HEK293 (cell line): ENCODE data around the gene PAX2.

Experiments
- GFI1B ChIP-seq: fragments of 450-650 bp; formaldehyde crosslinking; IDR thresholded peaks from 2 replicates; pipeline ENCODE4 v1.5.1; 2016; ENCODE audit warnings: missing biosample characterization, missing genetic modification characterization
- KLF10 ChIP-seq: fragments of 450-650 bp; IDR thresholded peaks from 2 replicates; pipeline ENCODE4 v1.5.1; 2018; ENCODE audit warnings: missing biosample characterization, mild to moderate bottlenecking, missing genetic modification characterization
- OSR2 ChIP-seq: fragments of 450-650 bp; formaldehyde crosslinking; IDR thresholded peaks from 2 replicates; pipeline ENCODE4 v1.5.1; 2016; ENCODE audit warnings: missing biosample characterization, missing genetic modification characterization
- REPIN1 ChIP-seq: fragments of 450-650 bp; formaldehyde crosslinking; IDR thresholded peaks from 2 replicates; pipeline ENCODE4 v1.5.1; 2017; ENCODE audit warnings: missing biosample characterization, missing genetic modification characterization, low read depth
- YY1 ChIP-seq: fragments of 450-650 bp; formaldehyde crosslinking; IDR thresholded peaks from 2 replicates; pipeline ENCODE4 v1.5.1; 2018; ENCODE audit warnings: missing biosample characterization, missing genetic modification characterization
- ZBTB21 ChIP-seq: fragments of 450-650 bp; formaldehyde crosslinking; IDR thresholded peaks from 2 replicates; pipeline ENCODE4 v1.5.1; 2017; ENCODE audit warnings: missing biosample characterization, missing genetic modification characterization
- ZBTB48 ChIP-seq: fragments of 450-650 bp; formaldehyde crosslinking; IDR thresholded peaks from 2 replicates; pipeline ENCODE4 v1.5.1; 2016; ENCODE audit warnings: missing biosample characterization, missing genetic modification characterization
- ZFP37 ChIP-seq: fragments of 450-650 bp; formaldehyde crosslinking; IDR thresholded peaks from 2 replicates; pipeline ENCODE4 v1.5.1; 2016; ENCODE audit warnings: missing biosample characterization, missing genetic modification characterization
- ZNF140 ChIP-seq: fragments of 450-650 bp; formaldehyde crosslinking; IDR thresholded peaks from 2 replicates; pipeline ENCODE4 v1.5.1; 2016; ENCODE audit warnings: missing biosample characterization, missing genetic modification characterization
- ZNF239 ChIP-seq: fragments of 450-650 bp; formaldehyde crosslinking; IDR thresholded peaks from 2 replicates; pipeline ENCODE4 v1.5.1; 2016; ENCODE audit warnings: missing biosample characterization, missing genetic modification characterization
- ZNF302 ChIP-seq: fragments of 450-650 bp; formaldehyde crosslinking; IDR thresholded peaks from 2 replicates; pipeline ENCODE4 v1.5.1; 2016; ENCODE audit warnings: missing biosample characterization, missing genetic modification characterization, low read depth
- ZNF585B ChIP-seq: fragments of 450-650 bp; formaldehyde crosslinking; IDR thresholded peaks from 2 replicates; pipeline ENCODE4 v1.5.1; 2016; ENCODE audit warnings: missing biosample characterization, missing genetic modification characterization
- ZNF654 ChIP-seq: fragments of 450-650 bp; formaldehyde crosslinking; IDR thresholded peaks from 2 replicates; pipeline ENCODE4 v1.5.1; 2016; ENCODE audit warnings: low read depth, missing biosample characterization, missing genetic modification characterization
- ZNF660 ChIP-seq: fragments of 450-650 bp; IDR thresholded peaks from 2 replicates; pipeline ENCODE4 v1.5.1; 2018; ENCODE audit warnings: missing biosample characterization, mild to moderate bottlenecking, missing genetic modification characterization
- ZNF677 ChIP-seq: fragments of 450-650 bp; IDR thresholded peaks from 2 replicates; pipeline ENCODE4 v1.5.0; 2018; ENCODE audit warnings: missing biosample characterization, mild to moderate bottlenecking, missing genetic modification characterization, moderate library complexity
- TF ChIP-seq, protein P1 (sequence below): fragments of 450-650 bp; formaldehyde crosslinking; IDR thresholded peaks from 2 replicates; pipeline ENCODE4 v1.5.1; 2016; ENCODE audit warnings: missing biosample characterization, missing genetic modification characterization
- TF ChIP-seq, protein P2 (sequence below): fragments of 450-650 bp; formaldehyde crosslinking; IDR thresholded peaks from 2 replicates; pipeline ENCODE4 v1.5.1; 2016; ENCODE audit warnings: missing biosample characterization, missing genetic modification characterization
- TF ChIP-seq, protein P3 (sequence below): fragments of 450-650 bp; formaldehyde crosslinking; IDR thresholded peaks from 2 replicates; pipeline ENCODE4 v1.5.1; 2016; ENCODE audit warnings: missing biosample characterization, missing genetic modification characterization
- TF ChIP-seq, protein P4 (sequence below): fragments of 450-650 bp; formaldehyde crosslinking; IDR thresholded peaks from 2 replicates; pipeline ENCODE4 v1.5.1; 2016; ENCODE audit warnings: missing biosample characterization, missing genetic modification characterization, borderline replicate concordance
- TF ChIP-seq, protein P5 (sequence below): fragments of 450-650 bp; formaldehyde crosslinking; IDR thresholded peaks from 2 replicates; pipeline ENCODE4 v1.5.1; 2016; ENCODE audit warnings: missing biosample characterization, missing genetic modification characterization
- TF ChIP-seq, protein P6 (sequence below): fragments of 450-650 bp; formaldehyde crosslinking; IDR thresholded peaks from 2 replicates; pipeline ENCODE4 v1.5.1; 2017; ENCODE audit warnings: missing biosample characterization, missing genetic modification characterization
- TF ChIP-seq, protein P7 (sequence below): fragments of 450-650 bp; formaldehyde crosslinking; IDR thresholded peaks from 2 replicates; pipeline ENCODE4 v1.5.1; 2016; ENCODE audit warnings: missing biosample characterization, missing genetic modification characterization

PAX2 gene

DNA sequence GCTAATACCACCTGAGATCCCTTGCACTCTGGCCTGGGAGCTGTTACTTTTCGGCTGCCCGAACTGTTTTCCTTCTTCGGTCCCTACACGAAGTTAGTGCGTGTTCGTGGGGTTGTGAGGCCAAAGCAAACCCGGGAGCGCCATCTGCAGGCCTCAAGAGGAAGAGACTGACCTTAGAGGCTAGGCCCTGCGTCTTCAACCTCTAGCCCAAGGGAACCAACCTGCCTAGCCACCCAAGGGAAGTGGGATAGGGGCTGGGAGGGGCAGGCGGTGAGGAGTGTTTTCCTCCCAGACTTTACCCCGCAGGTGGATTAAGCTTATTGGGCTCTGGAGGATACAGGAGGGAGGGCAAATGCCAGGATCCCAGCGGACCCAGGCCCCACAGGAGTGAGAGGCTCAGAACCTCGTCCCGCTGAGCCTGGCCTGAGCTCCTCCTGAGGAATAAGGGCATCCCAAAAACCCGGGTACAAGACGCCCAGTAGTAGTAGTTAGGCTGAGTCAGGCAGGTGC lies 1.7 kb upstream of the PAX2 start (continued):
- TF ChIP-seq ZNF140 (tag by site-specific recombination) (no peak), KLF10 (tag by site-specific recombination) (no peak), ZFP37 (tag by site-specific recombination) (peak; percentile 27; the same call in 1 of the 2 replicates), ZBTB21 (no peak), REPIN1 (no peak), ZNF585B (tag by site-specific recombination) (no peak), ZNF677 (tag by site-specific recombination) (no peak), OSR2 (tag by site-specific recombination) (no peak), ZNF302 (tag by site-specific recombination) (no peak), YY1 (tag by site-specific recombination) (no peak), ZBTB48 (tag by site-specific recombination) (peak; percentile 99), ZNF660 (tag by site-specific recombination) (peak; percentile 85; the same call in 1 of the 2 replicates), GFI1B (no peak), ZNF239 (tag by site-specific recombination) (no peak), ZNF654 (tag by site-specific recombination) (peak; percentile 95)
- TF ChIP-seq, protein P1, sequence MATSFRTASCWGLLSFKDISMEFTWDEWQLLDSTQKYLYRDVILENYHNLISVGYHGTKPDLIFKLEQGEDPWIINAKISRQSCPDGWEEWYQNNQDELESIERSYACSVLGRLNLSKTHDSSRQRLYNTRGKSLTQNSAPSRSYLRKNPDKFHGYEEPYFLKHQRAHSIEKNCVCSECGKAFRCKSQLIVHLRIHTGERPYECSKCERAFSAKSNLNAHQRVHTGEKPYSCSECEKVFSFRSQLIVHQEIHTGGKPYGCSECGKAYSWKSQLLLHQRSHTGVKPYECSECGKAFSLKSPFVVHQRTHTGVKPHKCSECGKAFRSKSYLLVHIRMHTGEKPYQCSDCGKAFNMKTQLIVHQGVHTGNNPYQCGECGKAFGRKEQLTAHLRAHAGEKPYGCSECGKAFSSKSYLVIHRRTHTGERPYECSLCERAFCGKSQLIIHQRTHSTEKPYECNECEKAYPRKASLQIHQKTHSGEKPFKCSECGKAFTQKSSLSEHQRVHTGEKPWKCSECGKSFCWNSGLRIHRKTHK (tag by site-specific recombination) = no peak
- TF ChIP-seq, protein P2, sequence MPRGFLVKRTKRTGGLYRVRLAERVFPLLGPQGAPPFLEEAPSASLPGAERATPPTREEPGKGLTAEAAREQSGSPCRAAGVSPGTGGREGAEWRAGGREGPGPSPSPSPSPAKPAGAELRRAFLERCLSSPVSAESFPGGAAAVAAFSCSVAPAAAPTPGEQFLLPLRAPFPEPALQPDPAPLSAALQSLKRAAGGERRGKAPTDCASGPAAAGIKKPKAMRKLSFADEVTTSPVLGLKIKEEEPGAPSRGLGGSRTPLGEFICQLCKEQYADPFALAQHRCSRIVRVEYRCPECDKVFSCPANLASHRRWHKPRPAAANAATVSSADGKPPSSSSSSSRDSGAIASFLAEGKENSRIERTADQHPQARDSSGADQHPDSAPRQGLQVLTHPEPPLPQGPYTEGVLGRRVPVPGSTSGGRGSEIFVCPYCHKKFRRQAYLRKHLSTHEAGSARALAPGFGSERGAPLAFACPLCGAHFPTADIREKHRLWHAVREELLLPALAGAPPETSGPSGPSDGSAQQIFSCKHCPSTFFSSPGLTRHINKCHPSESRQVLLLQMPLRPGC (tag by site-specific recombination) = no peak
- TF ChIP-seq, protein P3, sequence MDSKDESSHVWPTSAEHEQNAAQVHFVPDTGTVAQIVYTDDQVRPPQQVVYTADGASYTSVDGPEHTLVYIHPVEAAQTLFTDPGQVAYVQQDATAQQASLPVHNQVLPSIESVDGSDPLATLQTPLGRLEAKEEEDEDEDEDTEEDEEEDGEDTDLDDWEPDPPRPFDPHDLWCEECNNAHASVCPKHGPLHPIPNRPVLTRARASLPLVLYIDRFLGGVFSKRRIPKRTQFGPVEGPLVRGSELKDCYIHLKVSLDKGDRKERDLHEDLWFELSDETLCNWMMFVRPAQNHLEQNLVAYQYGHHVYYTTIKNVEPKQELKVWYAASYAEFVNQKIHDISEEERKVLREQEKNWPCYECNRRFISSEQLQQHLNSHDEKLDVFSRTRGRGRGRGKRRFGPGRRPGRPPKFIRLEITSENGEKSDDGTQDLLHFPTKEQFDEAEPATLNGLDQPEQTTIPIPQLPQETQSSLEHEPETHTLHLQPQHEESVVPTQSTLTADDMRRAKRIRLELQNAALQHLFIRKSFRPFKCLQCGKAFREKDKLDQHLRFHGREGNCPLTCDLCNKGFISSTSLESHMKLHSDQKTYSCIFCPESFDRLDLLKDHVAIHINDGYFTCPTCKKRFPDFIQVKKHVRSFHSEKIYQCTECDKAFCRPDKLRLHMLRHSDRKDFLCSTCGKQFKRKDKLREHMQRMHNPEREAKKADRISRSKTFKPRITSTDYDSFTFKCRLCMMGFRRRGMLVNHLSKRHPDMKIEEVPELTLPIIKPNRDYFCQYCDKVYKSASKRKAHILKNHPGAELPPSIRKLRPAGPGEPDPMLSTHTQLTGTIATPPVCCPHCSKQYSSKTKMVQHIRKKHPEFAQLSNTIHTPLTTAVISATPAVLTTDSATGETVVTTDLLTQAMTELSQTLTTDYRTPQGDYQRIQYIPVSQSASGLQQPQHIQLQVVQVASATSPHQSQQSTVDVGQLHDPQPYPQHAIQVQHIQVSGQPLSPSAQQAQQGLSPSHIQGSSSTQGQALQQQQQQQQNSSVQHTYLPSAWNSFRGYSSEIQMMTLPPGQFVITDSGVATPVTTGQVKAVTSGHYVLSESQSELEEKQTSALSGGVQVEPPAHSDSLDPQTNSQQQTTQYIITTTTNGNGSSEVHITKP (tag by site-specific recombination) = peak; percentile 31; the same call in 1 of the 2 replicates
- TF ChIP-seq, protein P4, sequence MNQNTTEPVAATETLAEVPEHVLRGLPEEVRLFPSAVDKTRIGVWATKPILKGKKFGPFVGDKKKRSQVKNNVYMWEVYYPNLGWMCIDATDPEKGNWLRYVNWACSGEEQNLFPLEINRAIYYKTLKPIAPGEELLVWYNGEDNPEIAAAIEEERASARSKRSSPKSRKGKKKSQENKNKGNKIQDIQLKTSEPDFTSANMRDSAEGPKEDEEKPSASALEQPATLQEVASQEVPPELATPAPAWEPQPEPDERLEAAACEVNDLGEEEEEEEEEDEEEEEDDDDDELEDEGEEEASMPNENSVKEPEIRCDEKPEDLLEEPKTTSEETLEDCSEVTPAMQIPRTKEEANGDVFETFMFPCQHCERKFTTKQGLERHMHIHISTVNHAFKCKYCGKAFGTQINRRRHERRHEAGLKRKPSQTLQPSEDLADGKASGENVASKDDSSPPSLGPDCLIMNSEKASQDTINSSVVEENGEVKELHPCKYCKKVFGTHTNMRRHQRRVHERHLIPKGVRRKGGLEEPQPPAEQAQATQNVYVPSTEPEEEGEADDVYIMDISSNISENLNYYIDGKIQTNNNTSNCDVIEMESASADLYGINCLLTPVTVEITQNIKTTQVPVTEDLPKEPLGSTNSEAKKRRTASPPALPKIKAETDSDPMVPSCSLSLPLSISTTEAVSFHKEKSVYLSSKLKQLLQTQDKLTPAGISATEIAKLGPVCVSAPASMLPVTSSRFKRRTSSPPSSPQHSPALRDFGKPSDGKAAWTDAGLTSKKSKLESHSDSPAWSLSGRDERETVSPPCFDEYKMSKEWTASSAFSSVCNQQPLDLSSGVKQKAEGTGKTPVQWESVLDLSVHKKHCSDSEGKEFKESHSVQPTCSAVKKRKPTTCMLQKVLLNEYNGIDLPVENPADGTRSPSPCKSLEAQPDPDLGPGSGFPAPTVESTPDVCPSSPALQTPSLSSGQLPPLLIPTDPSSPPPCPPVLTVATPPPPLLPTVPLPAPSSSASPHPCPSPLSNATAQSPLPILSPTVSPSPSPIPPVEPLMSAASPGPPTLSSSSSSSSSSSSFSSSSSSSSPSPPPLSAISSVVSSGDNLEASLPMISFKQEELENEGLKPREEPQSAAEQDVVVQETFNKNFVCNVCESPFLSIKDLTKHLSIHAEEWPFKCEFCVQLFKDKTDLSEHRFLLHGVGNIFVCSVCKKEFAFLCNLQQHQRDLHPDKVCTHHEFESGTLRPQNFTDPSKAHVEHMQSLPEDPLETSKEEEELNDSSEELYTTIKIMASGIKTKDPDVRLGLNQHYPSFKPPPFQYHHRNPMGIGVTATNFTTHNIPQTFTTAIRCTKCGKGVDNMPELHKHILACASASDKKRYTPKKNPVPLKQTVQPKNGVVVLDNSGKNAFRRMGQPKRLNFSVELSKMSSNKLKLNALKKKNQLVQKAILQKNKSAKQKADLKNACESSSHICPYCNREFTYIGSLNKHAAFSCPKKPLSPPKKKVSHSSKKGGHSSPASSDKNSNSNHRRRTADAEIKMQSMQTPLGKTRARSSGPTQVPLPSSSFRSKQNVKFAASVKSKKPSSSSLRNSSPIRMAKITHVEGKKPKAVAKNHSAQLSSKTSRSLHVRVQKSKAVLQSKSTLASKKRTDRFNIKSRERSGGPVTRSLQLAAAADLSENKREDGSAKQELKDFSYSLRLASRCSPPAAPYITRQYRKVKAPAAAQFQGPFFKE (tag by site-specific recombination) = no peak
- TF ChIP-seq, protein P5, sequence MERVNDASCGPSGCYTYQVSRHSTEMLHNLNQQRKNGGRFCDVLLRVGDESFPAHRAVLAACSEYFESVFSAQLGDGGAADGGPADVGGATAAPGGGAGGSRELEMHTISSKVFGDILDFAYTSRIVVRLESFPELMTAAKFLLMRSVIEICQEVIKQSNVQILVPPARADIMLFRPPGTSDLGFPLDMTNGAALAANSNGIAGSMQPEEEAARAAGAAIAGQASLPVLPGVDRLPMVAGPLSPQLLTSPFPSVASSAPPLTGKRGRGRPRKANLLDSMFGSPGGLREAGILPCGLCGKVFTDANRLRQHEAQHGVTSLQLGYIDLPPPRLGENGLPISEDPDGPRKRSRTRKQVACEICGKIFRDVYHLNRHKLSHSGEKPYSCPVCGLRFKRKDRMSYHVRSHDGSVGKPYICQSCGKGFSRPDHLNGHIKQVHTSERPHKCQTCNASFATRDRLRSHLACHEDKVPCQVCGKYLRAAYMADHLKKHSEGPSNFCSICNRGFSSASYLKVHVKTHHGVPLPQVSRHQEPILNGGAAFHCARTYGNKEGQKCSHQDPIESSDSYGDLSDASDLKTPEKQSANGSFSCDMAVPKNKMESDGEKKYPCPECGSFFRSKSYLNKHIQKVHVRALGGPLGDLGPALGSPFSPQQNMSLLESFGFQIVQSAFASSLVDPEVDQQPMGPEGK (tag by site-specific recombination) = no peak
- TF ChIP-seq, protein P6, sequence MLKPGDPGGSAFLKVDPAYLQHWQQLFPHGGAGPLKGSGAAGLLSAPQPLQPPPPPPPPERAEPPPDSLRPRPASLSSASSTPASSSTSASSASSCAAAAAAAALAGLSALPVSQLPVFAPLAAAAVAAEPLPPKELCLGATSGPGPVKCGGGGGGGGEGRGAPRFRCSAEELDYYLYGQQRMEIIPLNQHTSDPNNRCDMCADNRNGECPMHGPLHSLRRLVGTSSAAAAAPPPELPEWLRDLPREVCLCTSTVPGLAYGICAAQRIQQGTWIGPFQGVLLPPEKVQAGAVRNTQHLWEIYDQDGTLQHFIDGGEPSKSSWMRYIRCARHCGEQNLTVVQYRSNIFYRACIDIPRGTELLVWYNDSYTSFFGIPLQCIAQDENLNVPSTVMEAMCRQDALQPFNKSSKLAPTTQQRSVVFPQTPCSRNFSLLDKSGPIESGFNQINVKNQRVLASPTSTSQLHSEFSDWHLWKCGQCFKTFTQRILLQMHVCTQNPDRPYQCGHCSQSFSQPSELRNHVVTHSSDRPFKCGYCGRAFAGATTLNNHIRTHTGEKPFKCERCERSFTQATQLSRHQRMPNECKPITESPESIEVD (tag by site-specific recombination) = no peak
- TF ChIP-seq, protein P7, sequence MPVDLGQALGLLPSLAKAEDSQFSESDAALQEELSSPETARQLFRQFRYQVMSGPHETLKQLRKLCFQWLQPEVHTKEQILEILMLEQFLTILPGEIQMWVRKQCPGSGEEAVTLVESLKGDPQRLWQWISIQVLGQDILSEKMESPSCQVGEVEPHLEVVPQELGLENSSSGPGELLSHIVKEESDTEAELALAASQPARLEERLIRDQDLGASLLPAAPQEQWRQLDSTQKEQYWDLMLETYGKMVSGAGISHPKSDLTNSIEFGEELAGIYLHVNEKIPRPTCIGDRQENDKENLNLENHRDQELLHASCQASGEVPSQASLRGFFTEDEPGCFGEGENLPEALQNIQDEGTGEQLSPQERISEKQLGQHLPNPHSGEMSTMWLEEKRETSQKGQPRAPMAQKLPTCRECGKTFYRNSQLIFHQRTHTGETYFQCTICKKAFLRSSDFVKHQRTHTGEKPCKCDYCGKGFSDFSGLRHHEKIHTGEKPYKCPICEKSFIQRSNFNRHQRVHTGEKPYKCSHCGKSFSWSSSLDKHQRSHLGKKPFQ (tag by site-specific recombination) = no peak
